Prostate gland (tissue), 2 donors: ENCODE results near the gene SLC25A27.

ENCODE experiments used
- CTCF ChIP-seq, 4 experiments: fragments of 200-600 bp in 2 of 4; fragments of 450-650 bp in 2 of 4; sonication (generic) in 2 of 4; IDR thresholded peaks; 1 replicate in 3 of 4; 2 replicates in 1 of 4; pipeline ENCODE4 v1.5.1; 2016 to 2019; ENCODE audit warnings: antibody characterized with exemption in 4 of 4, mild to moderate bottlenecking in 2 of 4, moderate library complexity in 2 of 4
- POLR2AphosphoS5 ChIP-seq: sonication (generic); formaldehyde crosslinking; IDR thresholded peaks from one replicate; pipeline ENCODE4 v1.6.1; 2017; ENCODE audit warnings: antibody characterized with exemption

- TF ChIP-seq CTCF (IDR thresholded peaks at IDR 0.05) (no peak), POLR2AphosphoS5 (no peak)
Measured at GRCh38 chr6:46719099-46719498, 66.3 kb downstream of the SLC25A27 start.
